ENCODE data around the gene TMEM121.

GRCh38 chr14:105485739-105486162 is 40.6 kb upstream of the TMEM121 start:
- TF ChIP-seq, protein P1, sequence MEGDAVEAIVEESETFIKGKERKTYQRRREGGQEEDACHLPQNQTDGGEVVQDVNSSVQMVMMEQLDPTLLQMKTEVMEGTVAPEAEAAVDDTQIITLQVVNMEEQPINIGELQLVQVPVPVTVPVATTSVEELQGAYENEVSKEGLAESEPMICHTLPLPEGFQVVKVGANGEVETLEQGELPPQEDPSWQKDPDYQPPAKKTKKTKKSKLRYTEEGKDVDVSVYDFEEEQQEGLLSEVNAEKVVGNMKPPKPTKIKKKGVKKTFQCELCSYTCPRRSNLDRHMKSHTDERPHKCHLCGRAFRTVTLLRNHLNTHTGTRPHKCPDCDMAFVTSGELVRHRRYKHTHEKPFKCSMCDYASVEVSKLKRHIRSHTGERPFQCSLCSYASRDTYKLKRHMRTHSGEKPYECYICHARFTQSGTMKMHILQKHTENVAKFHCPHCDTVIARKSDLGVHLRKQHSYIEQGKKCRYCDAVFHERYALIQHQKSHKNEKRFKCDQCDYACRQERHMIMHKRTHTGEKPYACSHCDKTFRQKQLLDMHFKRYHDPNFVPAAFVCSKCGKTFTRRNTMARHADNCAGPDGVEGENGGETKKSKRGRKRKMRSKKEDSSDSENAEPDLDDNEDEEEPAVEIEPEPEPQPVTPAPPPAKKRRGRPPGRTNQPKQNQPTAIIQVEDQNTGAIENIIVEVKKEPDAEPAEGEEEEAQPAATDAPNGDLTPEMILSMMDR (IDR thresholded peaks at IDR 0.05) = no peak
- TF ChIP-seq POLR2A (IDR thresholded peaks at IDR 0.05) = no peak
